GM18526 (cell line): ENCODE measurements around the gene RNF225.

Experiments
- POLR2A ChIP-seq: IDR thresholded peaks from 3 replicates; pipeline ENCODE4 v1.6.1; 2011; ENCODE audit not compliant: insufficient read length; ENCODE audit errors: extremely low read depth

Gene RNF225

DNA sequence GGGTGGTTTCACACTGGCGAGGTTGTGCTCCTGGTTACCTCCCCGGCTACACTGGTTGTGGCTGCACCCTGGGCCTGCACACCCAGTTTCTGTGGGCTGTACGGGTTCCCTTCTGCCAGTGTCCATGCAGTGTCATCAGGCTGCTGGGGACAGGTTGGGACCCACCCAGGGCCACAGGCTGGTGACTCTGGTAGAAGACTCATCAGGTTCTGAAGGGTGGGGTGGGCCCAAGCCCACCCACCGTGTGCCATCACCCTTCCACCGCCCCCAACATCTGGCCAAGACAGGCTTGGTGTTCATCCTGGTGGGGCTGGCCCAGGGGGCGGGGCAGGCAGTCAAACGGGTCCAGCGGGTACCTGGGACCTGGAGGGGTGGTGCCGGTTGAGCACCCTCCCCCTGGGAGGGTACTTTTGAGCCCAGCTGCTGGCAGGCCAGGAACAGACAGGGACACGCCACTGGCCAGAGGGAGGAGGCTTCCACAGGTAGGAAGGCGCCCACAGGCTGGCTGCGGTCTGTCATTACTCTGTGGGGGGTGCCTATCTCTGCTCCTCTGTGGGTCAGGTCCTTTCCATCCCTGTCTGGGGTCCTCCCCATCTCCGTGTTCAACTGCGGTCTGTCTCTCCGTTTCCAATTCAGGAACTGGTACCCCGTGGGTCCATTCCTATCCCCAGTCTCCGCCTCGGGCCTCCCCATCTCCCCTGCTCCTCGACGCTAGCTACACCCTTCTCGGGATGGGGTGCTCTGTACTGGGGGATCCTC lies at the start of gene RNF225:
TSS of gene RNF225 (plus strand) at position 437 of the 759 bp plus-strand sequence. CDS start 434 bp downstream, outside the sequence.
- TF ChIP-seq POLR2A = peak; percentile 18

- peak; percentile 68 for TF ChIP-seq POLR2A
These were observed 48.2 kb upstream of the RNF225 start for GRCh38 chr19:58346961-58347929.

DNA sequence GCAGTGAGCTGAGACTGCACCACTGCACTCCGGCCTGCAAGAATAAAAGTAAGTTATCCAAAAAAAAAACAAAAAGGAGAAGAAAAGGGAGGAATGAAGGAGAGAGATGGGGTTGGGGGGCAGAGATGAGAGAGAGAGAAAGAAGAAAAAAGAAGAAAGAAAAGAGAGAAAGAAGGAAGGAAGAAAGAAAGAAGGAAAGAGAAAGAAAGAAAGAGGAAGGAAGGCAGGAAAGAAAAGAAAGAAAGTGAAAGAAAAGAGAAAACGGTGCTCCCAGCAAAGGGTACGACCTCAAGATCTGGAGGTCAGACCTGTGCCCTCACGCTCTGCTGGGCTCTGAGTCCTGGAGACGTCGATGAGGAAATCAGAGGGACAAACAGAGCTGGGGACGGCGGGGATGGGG lies 45.9 kb upstream of the RNF225 start:
- no peak for TF ChIP-seq POLR2A

DNA sequence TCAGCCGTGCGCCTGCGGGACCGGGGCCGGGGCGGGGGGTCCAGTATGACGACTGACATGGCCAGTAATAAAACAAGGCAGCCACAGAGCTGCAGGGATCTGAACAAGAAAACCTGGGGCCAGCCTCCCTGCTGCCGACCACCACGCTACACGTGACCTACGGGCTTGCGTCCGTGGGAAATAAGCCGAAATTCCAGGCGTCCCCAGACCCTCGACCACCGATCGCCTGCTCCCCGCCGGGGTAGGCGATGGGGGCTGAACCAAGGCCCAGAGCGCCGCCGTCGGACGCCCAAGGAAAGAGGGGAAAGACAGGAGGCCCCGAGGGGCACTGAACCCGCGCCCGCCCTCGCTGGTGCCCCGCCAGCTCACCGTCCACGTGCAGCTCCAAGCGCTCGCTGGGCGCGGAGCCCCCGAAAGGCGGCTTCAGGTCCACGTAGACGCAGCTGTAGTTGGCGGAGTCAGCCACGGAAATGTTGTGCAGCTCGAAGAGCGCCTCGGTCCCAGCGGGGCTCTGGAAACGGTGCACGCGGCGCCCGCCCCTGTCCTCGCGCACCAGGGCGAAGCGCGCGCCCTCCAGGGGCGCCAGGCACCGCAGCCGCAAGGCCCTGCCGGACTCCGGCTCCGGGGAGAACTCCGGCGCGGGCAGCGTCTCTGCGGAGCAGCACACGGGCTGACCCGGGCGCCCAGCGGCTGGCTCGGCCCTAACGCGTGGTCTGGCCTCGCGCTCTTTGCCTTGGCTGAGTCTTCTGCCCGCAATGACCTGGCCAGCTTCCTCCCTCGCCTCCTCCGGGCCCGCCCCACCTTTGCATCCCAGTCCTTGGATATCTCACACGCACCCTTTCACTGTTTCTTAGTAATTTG lies 45.2 kb upstream of the RNF225 start:
- no peak for TF ChIP-seq POLR2A

DNA sequence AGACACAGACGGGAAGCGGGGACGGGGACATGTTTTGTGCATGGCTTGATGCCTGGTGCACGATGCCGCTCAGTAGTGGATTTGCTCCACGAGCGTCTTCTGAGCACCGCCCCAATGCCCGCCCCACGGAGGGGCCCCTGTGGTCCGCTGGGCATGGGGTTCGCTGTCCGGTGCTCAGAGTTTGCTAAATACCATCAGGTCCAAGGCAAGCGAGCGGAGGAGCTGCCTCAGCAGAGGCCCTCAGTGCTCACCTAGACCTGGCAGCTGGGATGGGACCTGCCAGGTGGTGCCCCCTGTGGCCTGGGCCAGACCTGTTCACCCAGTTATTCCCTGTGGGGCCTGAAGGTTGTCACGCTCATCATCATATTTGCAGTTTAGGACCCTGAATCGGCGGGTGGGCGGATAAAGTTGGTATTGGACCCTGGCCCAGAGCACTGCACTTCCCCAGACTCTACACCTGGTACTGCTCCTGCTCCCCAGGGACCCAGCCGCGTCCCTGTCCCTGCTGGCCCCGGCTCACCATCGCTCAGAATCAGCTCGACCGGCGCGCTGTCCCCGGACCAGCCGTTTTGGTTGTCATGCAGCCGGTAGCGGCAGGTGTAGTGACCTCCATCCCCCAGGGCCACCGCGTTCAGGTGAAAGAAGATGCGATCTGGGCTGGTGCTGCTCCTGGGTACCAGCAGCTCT lies 44.4 kb upstream of the RNF225 start:
- no peak for TF ChIP-seq POLR2A

GRCh38 chr19:58351558-58351878 lies 43.9 kb upstream of the RNF225 start:
- no peak for TF ChIP-seq POLR2A

DNA sequence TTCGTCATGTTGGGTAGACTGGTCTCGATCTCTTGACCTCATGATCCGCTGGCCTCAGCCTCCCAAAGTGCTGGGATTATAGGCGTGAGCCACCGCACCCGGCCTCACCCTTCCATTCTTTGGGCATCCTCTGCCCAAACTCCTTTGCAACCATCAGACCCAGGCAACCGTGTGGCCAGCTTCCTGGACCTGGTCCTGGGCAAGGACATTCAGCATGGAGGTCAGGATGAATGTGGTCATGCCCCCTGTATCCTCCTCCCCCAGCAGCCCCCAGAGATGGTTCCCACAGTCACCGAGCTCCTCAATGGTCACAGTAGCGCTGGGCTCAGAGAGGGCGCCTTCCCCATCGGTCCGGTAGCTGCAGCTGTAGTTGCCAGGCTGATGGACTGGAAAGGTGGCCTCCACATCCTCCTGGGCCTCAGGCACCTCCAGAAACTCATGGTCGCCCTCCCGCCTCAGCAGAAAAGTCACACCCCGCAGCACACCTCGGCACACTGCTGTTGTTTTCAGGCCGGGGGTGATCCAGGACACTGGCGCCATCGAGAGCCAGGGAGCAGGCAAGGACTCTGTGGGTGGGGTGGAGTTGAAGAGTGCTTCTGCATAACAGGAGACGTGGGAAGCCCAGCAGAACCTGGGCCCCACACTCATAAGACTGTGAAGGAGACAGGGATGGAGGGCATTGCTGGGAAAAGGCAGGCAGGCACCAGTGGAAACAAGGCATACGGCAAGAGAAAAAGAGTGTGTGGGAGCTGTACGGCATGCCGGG lies 43.3 kb upstream of the RNF225 start:
- no peak for TF ChIP-seq POLR2A

DNA sequence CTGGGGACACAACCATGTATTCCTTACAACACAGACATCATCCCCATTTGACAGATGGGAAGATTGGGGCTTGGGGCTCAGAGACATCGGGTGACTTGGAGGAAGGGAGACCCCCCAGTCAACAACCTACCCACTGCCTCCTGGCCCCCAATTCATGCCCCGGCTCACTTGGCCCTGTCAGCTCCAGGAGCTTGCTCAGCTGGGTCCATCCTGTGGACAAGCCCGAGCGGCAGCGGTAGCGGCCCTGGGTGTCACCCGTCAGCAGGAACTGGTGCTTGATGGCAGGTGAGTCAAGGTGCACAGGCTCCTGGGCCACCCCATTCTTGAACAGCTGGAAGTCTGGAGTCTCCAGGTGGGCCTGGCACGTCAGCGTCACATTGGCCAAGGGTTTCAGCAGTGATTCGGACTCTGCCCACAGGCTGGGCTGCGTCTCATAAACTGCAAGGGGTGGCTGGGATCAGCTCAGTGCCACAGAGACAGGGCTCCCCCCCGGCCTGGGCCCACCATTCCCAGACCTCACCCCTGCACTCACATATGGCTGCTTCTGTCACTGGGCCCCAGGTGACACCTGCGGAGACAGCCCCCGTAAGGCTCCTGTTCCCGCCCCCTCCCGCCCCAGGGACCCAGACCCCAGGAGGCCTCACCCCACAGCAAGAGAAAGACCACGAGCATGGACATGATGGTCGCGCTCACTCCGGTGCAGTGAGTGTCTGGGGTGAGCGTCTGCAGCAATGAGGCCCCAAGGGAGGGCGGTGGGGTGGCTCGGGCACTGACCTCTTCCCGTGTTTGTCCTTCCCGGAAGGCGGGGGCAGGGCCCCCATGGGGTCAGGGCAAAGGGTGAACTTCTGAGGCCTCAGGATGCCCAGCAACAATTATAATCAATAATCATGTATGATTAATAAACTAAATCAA lies 42.4 kb upstream of the RNF225 start, which contains the start of gene A1BG:
TSS of gene A1BG (minus strand) at position 733 of the 912 bp plus-strand sequence. CDS start at position 678, 55 bp downstream.
- no peak for TF ChIP-seq POLR2A

DNA sequence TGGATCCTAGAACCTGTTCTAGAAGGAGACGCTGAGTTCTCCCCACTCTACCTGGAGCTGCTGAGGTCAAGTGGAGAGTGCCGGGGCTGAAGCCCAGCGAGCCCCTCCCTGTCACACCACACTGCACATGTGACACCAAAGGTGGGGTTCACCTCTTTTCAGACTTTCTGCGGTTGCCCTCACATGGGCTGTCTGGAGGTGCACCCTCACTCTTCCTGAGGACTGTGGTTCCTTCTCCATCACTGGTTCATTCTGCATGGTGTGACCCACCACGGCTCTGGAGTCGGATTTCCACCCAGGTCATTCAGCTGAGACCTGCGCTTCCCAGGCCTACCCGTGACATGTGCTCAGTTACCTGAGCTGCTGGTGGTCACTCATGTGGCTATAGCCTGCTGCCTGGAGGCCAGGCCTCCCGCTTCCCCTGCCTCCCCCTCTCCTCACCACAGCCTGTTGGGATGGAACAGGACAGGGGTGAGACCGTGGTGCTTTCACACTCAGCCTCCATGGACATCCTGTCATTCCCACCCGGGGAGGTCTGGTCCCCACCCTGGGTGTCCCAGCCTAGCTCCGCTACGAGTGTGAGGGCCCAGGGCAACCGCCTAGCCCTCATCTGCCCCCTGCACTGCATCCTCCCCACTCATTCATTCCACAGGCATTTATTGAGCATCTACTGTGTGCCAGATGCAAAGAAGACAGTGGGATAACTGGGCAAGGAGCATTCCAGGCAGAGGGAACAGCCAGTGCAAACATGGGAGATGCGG lies 41.6 kb upstream of the RNF225 start:
- no peak for TF ChIP-seq POLR2A

GRCh38 chr19:58354478-58355030 lies 40.9 kb upstream of the RNF225 start:
- TF ChIP-seq POLR2A = no peak

- TF ChIP-seq POLR2A = no peak
These were observed 40.1 kb upstream of the RNF225 start for GRCh38 chr19:58355215-58355796.
